ENCODE data around the gene NTN1.

NTN1 gene

DNA sequence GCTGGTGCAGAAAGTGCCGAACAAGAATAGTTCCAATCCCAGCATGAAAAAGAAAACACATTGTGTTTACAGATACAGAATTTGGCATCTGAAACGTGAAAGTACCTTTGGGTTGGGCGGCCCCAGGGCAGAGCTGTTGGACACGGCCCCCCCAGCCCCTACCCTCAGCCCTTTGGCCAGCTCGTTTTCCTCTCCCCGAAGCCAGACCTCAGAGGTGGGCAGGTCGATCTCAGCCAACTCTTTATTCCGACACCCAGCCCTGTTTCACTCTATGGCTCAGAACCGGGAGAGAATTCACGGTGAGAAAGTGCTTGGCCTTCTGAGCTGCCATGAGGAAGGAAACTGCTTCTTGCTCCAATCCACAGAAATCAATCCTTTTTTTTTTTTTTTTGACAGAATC lies 11.3 kb downstream of the NTN1 start:
- Histone ChIP-seq H3K4me1 (ENCODE audit: control insufficient read depth in 1 of 2, insufficient read depth in 2 of 2, low read length in 2 of 2) (peaks cover 2 to 3% of the 10 kb centered on the region in 2 experiments), H3K36me3 (ENCODE audit: control insufficient read depth in 1 of 2, insufficient read depth in 2 of 2, low read length in 2 of 2) (no peaks in the 10 kb centered on the region)
- no CpG with 5 or more reads among the region's 10 CpGs for WGBS (ENCODE audit: extremely low coverage, insufficient coverage, insufficient read length)

DNA sequence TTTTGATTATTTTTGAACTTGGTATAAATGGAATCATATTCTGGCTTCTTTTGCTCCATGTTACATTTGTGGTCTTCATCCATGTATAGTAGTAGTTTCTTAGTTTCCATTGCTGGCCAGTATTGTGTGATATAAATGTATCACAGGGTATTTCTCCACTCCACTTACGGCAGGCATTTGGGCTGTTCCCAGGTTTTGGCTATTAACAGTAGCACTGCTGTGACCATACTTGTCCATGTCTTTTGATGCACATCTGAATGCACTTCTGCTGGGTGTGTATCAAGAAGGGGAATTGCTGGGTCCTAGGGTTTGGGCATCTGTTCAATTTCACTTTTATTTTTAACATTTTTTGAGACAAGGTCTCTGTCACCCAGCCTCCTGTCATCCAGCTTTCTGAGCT lies 13.9 kb downstream of the NTN1 start:
- WGBS (ENCODE audit: extremely low coverage, insufficient coverage, insufficient read length) = no CpG with 5 or more reads among the region's 1 CpG
- H3K4me1 ChIP-seq (ENCODE audit: control insufficient read depth in 1 of 2, insufficient read depth in 2 of 2, low read length in 2 of 2) = peaks cover 0 to 3% of the 10 kb centered on the region in 2 experiments
- no peak overlapping the region for H4K91ac ChIP-seq (ENCODE audit: low read depth, low read length)
- no peak for DNase-seq
- no peak overlapping the region for H3K23ac ChIP-seq (ENCODE audit: low read length)
- no peak overlapping the region for H2AK5ac ChIP-seq (ENCODE audit: low read length)
- H3K27ac ChIP-seq (ENCODE audit: low read depth, low read length) = no peak overlapping the region
- H3K14ac ChIP-seq (ENCODE audit: low read length) = no peak overlapping the region
- no peak overlapping the region for H4K12ac ChIP-seq (ENCODE audit: low read depth, low read length)
- no peak overlapping the region for H3K18ac ChIP-seq (ENCODE audit: low read length)
- H3K79me1 ChIP-seq (ENCODE audit: low read length) = no peaks in the 10 kb centered on the region
- H3K79me2 ChIP-seq (ENCODE audit: control insufficient read depth, insufficient read depth, low read length, poor library complexity) = no peaks in the 10 kb centered on the region
- no peaks in the 10 kb centered on the region for H3K27me3 ChIP-seq (ENCODE audit: insufficient read depth, low read length)
- H2AFZ ChIP-seq (ENCODE audit: insufficient read depth, low read length, poor library complexity) = no peak overlapping the region
- H3K4me2 ChIP-seq (ENCODE audit: low read length) = no peak overlapping the region
- no peak overlapping the region for H3K4ac ChIP-seq (ENCODE audit: low read depth, low read length)
- H4K8ac ChIP-seq (ENCODE audit: low read depth, low read length) = no peak overlapping the region
- H3K9ac ChIP-seq (ENCODE audit: low read length) = no peak overlapping the region
- H2BK120ac ChIP-seq (ENCODE audit: insufficient read depth, low read length, poor library complexity) = no peak overlapping the region
- H2BK12ac ChIP-seq (ENCODE audit: low read length) = no peak overlapping the region
- H3K36me3 ChIP-seq (ENCODE audit: control insufficient read depth in 1 of 2, insufficient read depth in 2 of 2, low read length in 2 of 2) = no peaks in the 10 kb centered on the region
- no peak overlapping the region for H3K4me3 ChIP-seq (ENCODE audit: low read depth, low read length)
- no peak overlapping the region for H2BK5ac ChIP-seq (ENCODE audit: low read depth, low read length, poor library complexity)
- no peaks in the 10 kb centered on the region for H3K9me3 ChIP-seq (ENCODE audit: insufficient read depth, low read depth, low read length)

More for the DNA sequence above, 11.3 kb downstream of the NTN1 start:
- no peak overlapping the region for H2BK120ac ChIP-seq (ENCODE audit: insufficient read depth, low read length, poor library complexity)
- H2AK5ac ChIP-seq (ENCODE audit: low read length) = no peak overlapping the region
- no peak overlapping the region for H3K9ac ChIP-seq (ENCODE audit: low read length)
- H2BK12ac ChIP-seq (ENCODE audit: low read length) = no peak overlapping the region
- no peak overlapping the region for H3K4me2 ChIP-seq (ENCODE audit: low read length)
- H3K27ac ChIP-seq (ENCODE audit: low read depth, low read length) = no peak overlapping the region
- H3K4ac ChIP-seq (ENCODE audit: low read depth, low read length) = no peak overlapping the region
- H3K4me3 ChIP-seq (ENCODE audit: low read depth, low read length) = no peak overlapping the region
- no peak overlapping the region for H3K18ac ChIP-seq (ENCODE audit: low read length)
- no peak overlapping the region for H3K14ac ChIP-seq (ENCODE audit: low read length)
- H4K8ac ChIP-seq (ENCODE audit: low read depth, low read length) = no peak overlapping the region
- no peak overlapping the region for H4K12ac ChIP-seq (ENCODE audit: low read depth, low read length)
- no peaks in the 10 kb centered on the region for H3K9me3 ChIP-seq (ENCODE audit: insufficient read depth, low read depth, low read length)
- H3K23ac ChIP-seq (ENCODE audit: low read length) = no peak overlapping the region
- H3K79me2 ChIP-seq (ENCODE audit: control insufficient read depth, insufficient read depth, low read length, poor library complexity) = no peaks in the 10 kb centered on the region
- H4K91ac ChIP-seq (ENCODE audit: low read depth, low read length) = no peak overlapping the region
- H2BK5ac ChIP-seq (ENCODE audit: low read depth, low read length, poor library complexity) = no peak overlapping the region
- DNase-seq = no peak
- no peak overlapping the region for H2AFZ ChIP-seq (ENCODE audit: insufficient read depth, low read length, poor library complexity)
- no peaks in the 10 kb centered on the region for H3K79me1 ChIP-seq (ENCODE audit: low read length)
- no peaks in the 10 kb centered on the region for H3K27me3 ChIP-seq (ENCODE audit: insufficient read depth, low read length)

DNA sequence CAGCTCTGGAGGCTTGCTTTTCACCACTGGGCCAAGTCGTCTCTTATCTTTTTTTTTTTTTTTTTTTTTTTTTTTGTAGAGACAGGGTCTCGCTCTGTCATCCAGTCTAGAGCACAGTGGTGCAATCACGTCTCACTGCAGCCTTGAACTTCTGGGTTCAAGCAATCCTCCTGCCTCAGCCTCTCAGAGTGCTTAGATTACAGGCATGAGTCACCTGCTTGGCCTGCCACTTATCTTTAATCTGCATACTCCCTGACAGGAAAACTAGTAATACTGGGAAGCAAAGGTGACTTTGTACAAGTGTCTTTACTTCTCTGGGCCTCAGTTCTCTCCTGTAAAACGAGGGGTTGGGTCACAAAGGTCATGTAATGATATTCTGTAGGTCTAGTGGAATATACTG lies 15.0 kb downstream of the NTN1 start:
- Histone ChIP-seq H3K14ac (ENCODE audit: low read length) (no peak overlapping the region), H2AFZ (ENCODE audit: insufficient read depth, low read length, poor library complexity) (no peak overlapping the region), H4K91ac (ENCODE audit: low read depth, low read length) (no peak overlapping the region), H3K9ac (ENCODE audit: low read length) (no peak overlapping the region), H3K4ac (ENCODE audit: low read depth, low read length) (no peak overlapping the region), H4K8ac (ENCODE audit: low read depth, low read length) (no peak overlapping the region), H3K27me3 (ENCODE audit: insufficient read depth, low read length) (no peaks in the 10 kb centered on the region), H3K4me3 (ENCODE audit: low read depth, low read length) (no peak overlapping the region), H2BK12ac (ENCODE audit: low read length) (no peak overlapping the region), H3K36me3 (ENCODE audit: control insufficient read depth in 1 of 2, insufficient read depth in 2 of 2, low read length in 2 of 2) (no peaks in the 10 kb centered on the region), H3K79me1 (ENCODE audit: low read length) (no peaks in the 10 kb centered on the region), H3K4me2 (ENCODE audit: low read length) (no peak overlapping the region), H2AK5ac (ENCODE audit: low read length) (no peak overlapping the region), H3K18ac (ENCODE audit: low read length) (no peak overlapping the region), H3K23ac (ENCODE audit: low read length) (no peak overlapping the region), H3K79me2 (ENCODE audit: control insufficient read depth, insufficient read depth, low read length, poor library complexity) (no peaks in the 10 kb centered on the region), H3K4me1 (ENCODE audit: control insufficient read depth in 1 of 2, insufficient read depth in 2 of 2, low read length in 2 of 2) (peaks cover 0 to 3% of the 10 kb centered on the region in 2 experiments), H2BK5ac (ENCODE audit: low read depth, low read length, poor library complexity) (no peak overlapping the region), H4K12ac (ENCODE audit: low read depth, low read length) (no peak overlapping the region), H3K9me3 (ENCODE audit: insufficient read depth, low read depth, low read length) (no peaks in the 10 kb centered on the region), H2BK120ac (ENCODE audit: insufficient read depth, low read length, poor library complexity) (no peak overlapping the region), H3K27ac (ENCODE audit: low read depth, low read length) (no peak overlapping the region)
- DNase-seq = peak; percentile 86 to 88
- WGBS (ENCODE audit: extremely low coverage, insufficient coverage, insufficient read length) = no CpG with 5 or more reads among the region's 4 CpGs

DNA sequence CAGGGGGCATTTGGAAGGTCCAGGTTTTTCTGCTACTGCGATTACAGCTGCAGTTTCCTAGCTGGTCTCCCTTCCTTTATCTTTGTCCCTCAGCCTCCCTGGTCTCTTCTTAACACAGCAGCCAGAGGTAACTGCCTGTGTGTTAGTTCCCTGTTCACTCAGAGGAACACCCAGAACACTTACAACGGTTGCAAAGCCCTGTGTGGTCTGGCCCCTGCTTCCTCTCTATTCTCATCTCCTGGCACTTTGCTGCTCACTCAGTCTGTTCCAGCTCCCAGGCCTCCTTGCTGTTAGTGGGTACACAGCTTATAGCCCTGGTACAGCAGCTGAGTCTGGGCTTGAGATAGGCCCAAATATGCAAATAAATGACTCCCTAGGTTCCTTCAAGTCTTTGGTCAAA lies 16.4 kb downstream of the NTN1 start:
- Histone ChIP-seq H3K4ac (ENCODE audit: low read depth, low read length) (no peak overlapping the region), H3K79me2 (ENCODE audit: control insufficient read depth, insufficient read depth, low read length, poor library complexity) (no peaks in the 10 kb centered on the region), H2BK5ac (ENCODE audit: low read depth, low read length, poor library complexity) (no peak overlapping the region), H2BK120ac (ENCODE audit: insufficient read depth, low read length, poor library complexity) (no peak overlapping the region), H3K4me2 (ENCODE audit: low read length) (no peak overlapping the region), H2AFZ (ENCODE audit: insufficient read depth, low read length, poor library complexity) (no peak overlapping the region), H3K4me1 (ENCODE audit: control insufficient read depth in 1 of 2, insufficient read depth in 2 of 2, low read length in 2 of 2) (peaks cover 0 to 3% of the 10 kb centered on the region in 2 experiments), H3K27me3 (ENCODE audit: insufficient read depth, low read length) (no peaks in the 10 kb centered on the region), H4K12ac (ENCODE audit: low read depth, low read length) (no peak overlapping the region), H4K91ac (ENCODE audit: low read depth, low read length) (no peak overlapping the region), H3K18ac (ENCODE audit: low read length) (no peak overlapping the region), H3K23ac (ENCODE audit: low read length) (no peak overlapping the region), H4K8ac (ENCODE audit: low read depth, low read length) (no peak overlapping the region), H3K79me1 (ENCODE audit: low read length) (no peaks in the 10 kb centered on the region), H3K9ac (ENCODE audit: low read length) (no peak overlapping the region), H3K4me3 (ENCODE audit: low read depth, low read length) (no peak overlapping the region), H3K27ac (ENCODE audit: low read depth, low read length) (no peak overlapping the region), H2AK5ac (ENCODE audit: low read length) (no peak overlapping the region), H3K36me3 (ENCODE audit: control insufficient read depth in 1 of 2, insufficient read depth in 2 of 2, low read length in 2 of 2) (no peaks in the 10 kb centered on the region), H3K9me3 (ENCODE audit: insufficient read depth, low read depth, low read length) (no peaks in the 10 kb centered on the region), H2BK12ac (ENCODE audit: low read length) (no peak overlapping the region), H3K14ac (ENCODE audit: low read length) (no peak overlapping the region)
- WGBS (ENCODE audit: extremely low coverage, insufficient coverage, insufficient read length) = no CpG with 5 or more reads among the region's 2 CpGs
- no peak for DNase-seq
